Measurements from ENCODE around the gene MIOS. TPM values are rescaled to one million over a fixed set of nuclear protein-coding genes. Genes with fewer than 3 reads are reported as not detected.

Gene MIOS
- total RNA-seq (100 to 1,000 TPM in 1 of 7 donors, 10 to 100 TPM in 6; 36.5 to 104 (median 49.5) TPM), polyA plus RNA-seq (10 to 100 TPM; 18.0 to 21.0 (median 18.9) TPM)
- long read RNA-seq, donor 1, partial matches to known transcripts: 0 of 9 reads
- long read RNA-seq, donor 1, other reads (novel, unspliced or antisense): 0 of 9 reads
- long read RNA-seq, donor 2, partial matches to known transcripts: 0 of 2 reads
- long read RNA-seq, donor 2, other reads (novel, unspliced or antisense): 0 of 2 reads

DNA sequence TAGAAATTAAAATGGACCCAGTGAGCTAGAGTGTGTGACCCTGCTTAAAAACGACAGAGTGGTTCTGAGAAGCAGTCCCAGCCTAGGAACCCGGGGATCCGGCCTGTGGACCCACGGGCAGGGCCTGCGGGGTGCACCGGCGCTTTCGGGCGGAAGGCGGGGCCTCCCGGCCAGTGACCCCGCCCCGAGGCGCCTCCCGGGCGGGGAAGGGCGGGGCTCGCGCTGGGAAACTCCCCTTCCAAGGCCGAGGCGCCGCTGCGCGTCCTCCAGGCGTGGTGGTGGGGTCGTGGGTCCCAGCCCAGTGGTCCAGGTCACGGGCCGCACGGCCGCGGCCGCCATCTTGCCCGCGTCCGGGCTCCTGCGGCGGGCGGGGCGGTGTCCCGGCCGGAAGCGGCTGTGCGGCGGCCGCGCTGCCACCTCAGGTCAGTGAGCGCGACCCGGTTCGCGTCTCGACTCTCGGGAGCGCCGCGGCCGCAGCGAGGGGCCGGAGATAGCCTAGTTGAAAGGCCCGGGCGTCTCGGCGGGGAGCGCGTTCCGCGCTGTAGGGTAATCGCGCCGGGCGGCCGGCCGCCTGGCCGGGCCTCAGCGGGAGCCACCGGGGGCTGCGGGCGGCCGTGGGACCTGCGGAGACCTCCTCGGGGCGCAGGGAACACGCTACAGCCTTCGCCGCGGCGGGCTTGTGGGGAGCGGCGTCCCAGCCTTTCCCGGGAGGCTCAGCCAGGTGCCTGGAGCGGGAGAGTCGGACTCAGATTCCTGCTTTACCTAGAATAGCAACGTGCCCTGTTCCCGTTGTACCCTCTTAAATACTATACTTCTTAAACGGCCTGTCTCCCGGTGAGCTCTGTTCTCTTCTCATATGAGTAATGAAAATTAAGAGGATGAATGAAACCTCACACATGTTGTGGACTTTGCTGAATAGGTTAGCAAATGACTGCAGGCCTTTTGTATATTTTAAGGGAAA is at the start of gene MIOS:
Gene MIOS (plus strand): TSS at position 234 of the 961 bp plus-strand sequence. CDS start 5,592 bp downstream, outside the sequence.
- DNase-seq: peak; percentile 97
- TF ChIP-seq CTCF (IDR thresholded peaks at IDR 0.05 in 8 of 11, conservative IDR thresholded peaks at IDR 0.05 in 3 of 11): peak in 1 of 11 experiments; percentile 18
- TF ChIP-seq POLR2AphosphoS5 (IDR thresholded peaks at IDR 0.05): peak; percentile 81 to 88 (median 88)
- TF ChIP-seq POLR2A (IDR thresholded peaks at IDR 0.05): peak in 2 of 3 donors; percentile 50 to 68
- Histone ChIP-seq H3K4me3 (peak within 1 kb of the TSS; percentile 63 to 83 (median 68)), H3K27ac (peak within 1 kb of the TSS; percentile 93 to 98 (median 96)), H3K9me3 (no peaks in the 10 kb centered on the region), H3K36me3 (peaks cover 0 to 8% (median 0%) of the 10 kb centered on the region in 6 donors), H3K27me3 (replicated peaks in 1 of 7) (no peaks in the 10 kb centered on the region), H3K4me1 (peaks cover 6 to 68% (median 48%) of the 10 kb centered on the region in 6 donors)
- intact Hi-C loops (cut with DNase I; ENCODE audit: low total_unique reads): no loop called here
- 0 to 1% (median 1%) methylated on average over 36 to 96 of the region's 96 CpGs for WGBS, 5 donors

GRCh38 chr7:7517754-7518153 is 48.9 kb upstream of the MIOS start:
- Histone ChIP-seq H3K4me1 (no peaks in the 10 kb centered on the region), H3K27me3 (replicated peaks in 1 of 7) (no peaks in the 10 kb centered on the region), H3K9me3 (no peaks in the 10 kb centered on the region), H3K27ac (no peak overlapping the region), H3K4me3 (no peak overlapping the region), H3K36me3 (no peaks in the 10 kb centered on the region)
- intact Hi-C loops (cut with DNase I; ENCODE audit: low total_unique reads): no loop called here
- no peak for DNase-seq
- no peak for TF ChIP-seq POLR2AphosphoS5 (IDR thresholded peaks at IDR 0.05)
- no peak for TF ChIP-seq CTCF (IDR thresholded peaks at IDR 0.05 in 8 of 11, conservative IDR thresholded peaks at IDR 0.05 in 3 of 11)
- TF ChIP-seq POLR2A (IDR thresholded peaks at IDR 0.05): no peak
- 41 to 64% (median 49%) methylated on average over 3 of the region's 3 CpGs for WGBS, 5 donors

- no peaks in the 10 kb centered on the region for H3K9me3 ChIP-seq
- no peak overlapping the region for H3K27ac ChIP-seq
- intact Hi-C loops (cut with DNase I; ENCODE audit: low total_unique reads): no loop called here
Measured at GRCh38 chr7:7519056-7519455, 47.6 kb upstream of the MIOS start.

More at GRCh38 chr7:7519056-7519455, 47.6 kb upstream of the MIOS start:
- Histone ChIP-seq H3K4me1 (no peaks in the 10 kb centered on the region), H3K4me3 (no peak overlapping the region), H3K27me3 (replicated peaks in 1 of 7) (no peaks in the 10 kb centered on the region), H3K36me3 (no peaks in the 10 kb centered on the region)
- DNase-seq: no peak
- WGBS, 5 donors: 68 to 94% (median 89%) methylated on average over 2 of the region's 2 CpGs
- TF ChIP-seq CTCF (IDR thresholded peaks at IDR 0.05 in 8 of 11, conservative IDR thresholded peaks at IDR 0.05 in 3 of 11) (no peak), POLR2AphosphoS5 (IDR thresholded peaks at IDR 0.05) (no peak), POLR2A (IDR thresholded peaks at IDR 0.05) (no peak)
